ENCODE data around the gene ARMCX1.
A peak's percentile ranks its signal among the peaks of the same experiment; 100 is the strongest.
"Not testable (repeated sequence)": the region's sequence is repeated elsewhere in the genome, so short reads cannot be mapped to it uniquely, and the experiment has no call there.

Gene ARMCX1

GRCh38 chrX:101550362-101550750 is at the start of gene ARMCX1:
Gene ARMCX1, plus strand, starts transcription at chrX:101550547. Its CDS starts 2,384 bp downstream, at chrX:101552931.
- peak; percentile 8 for DNase-seq

- not testable (repeated sequence) for DNase-seq
These were observed 47.4 kb upstream of the ARMCX1 start for GRCh38 chrX:101502929-101503328.

GRCh38 chrX:101507372-101507771 is 43.0 kb upstream of the ARMCX1 start:
- DNase-seq = no peak

DNA sequence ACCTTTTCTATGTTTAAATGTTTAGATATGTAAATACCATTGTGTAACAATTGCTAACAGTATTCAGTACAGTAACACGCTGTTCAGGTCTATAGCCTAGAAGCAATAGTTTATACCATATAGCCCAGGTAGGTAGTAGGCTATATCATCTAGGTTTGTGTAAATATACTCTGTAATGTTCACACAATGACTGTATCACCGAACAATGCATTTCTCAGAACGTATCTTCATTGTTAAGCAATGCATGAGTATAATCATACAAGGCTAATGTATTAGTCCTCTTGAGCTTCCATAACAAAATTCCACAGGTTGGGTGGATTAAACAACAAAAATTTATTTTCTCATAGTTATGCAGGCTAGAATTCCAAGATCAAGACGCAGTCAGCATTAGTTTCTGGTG is 42.4 kb upstream of the ARMCX1 start:
- no peak for DNase-seq

DNA sequence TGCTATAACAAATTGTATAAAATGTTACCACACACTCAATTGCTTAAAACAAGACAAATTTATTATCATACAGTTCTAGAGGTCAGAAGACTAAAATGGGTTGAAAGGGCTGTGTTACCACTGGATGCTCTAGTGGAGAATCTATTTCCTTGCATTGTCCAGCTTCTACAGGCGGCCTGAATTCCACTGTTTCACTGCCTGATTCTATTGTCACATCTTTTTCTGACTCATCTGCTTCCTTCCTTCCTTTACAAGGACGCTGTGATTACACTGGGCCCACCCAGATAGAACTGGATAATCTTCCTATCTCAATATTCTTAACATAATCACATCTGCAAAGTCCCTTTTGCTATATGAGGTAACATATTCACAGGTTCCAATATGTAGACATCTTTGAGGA is 19.4 kb upstream of the ARMCX1 start:
- DNase-seq = no peak

DNA sequence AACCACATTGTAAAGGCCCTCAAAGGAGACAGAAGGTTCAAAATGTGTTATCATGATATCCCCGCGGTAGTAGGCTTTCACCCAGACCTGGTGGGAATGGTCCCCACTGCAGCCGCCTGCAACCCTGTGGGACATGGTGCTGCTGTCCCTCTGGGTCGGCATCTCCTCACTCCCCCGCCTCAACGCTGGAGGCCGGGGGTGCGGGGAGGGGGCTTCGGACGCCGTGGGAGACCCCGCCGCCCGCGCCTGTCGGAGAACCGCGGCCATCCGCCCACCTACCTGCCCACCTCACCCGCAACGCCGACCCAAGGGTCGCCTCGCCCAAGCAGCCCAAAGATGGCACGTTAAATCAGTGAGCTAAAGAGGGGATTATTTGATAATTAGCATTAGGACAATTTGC is 11.2 kb upstream of the ARMCX1 start:
- DNase-seq = no peak

DNA sequence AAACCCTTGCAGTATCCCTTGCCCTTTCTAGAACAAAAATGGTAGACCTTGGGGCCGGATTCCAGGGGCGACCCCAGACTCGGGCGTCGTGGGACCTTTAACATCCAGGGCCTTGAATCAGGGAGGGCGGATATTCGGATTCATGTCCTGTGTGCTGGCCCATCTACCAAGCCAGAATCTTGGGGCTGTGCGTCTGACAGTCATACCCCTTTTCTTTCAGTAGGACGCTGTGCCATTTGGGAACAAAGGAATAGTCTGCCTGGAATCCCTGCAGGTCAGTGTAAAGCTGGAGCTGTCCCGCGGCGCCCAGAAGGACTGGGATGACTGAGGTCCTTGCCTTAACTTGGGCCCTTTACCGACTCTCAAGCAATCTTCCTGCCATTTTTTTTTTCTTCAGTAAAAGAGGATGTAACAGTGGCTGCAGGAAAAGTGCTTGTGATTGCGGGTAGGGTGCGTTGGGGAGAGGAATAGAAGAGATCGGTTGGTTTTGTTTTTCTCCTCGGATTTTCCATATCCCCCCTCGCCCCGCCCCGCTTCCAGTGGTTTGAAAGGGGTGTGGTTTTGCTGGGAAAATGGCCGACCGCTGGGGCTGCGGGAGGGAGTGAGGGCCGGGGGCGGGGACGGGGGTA is 518 bp downstream of the ARMCX1 start:
- no peak for DNase-seq

- no peak for DNase-seq
These were observed 1.0 kb downstream of the ARMCX1 start for GRCh38 chrX:101551380-101551767.

DNA sequence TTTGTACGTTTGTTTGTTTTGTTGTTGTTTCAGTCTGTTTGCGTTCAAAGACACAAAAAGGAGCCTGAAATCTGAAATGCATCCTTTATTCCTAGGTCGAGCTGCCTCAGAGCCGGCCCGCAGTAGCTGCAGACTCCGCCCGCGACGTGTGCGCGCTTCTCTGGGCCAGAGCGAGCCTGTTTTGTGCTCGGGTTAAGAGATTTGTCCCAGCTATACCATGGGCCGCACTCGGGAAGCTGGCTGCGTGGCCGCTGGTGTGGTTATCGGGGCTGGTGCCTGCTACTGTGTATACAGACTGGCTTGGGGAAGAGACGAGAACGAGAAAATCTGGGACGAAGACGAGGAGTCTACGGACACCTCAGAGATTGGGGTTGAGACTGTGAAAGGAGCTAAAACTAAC is 2.4 kb downstream of the ARMCX1 start:
- no peak for DNase-seq

- DNase-seq = no peak
These were observed 14.3 kb downstream of the ARMCX1 start for GRCh38 chrX:101564651-101565050.

- no peak for DNase-seq
These were observed 45.5 kb downstream of the ARMCX1 start for GRCh38 chrX:101595739-101596419.

GRCh38 chrX:101599592-101599991 is 49.2 kb downstream of the ARMCX1 start:
- DNase-seq = not testable (repeated sequence)

DNA sequence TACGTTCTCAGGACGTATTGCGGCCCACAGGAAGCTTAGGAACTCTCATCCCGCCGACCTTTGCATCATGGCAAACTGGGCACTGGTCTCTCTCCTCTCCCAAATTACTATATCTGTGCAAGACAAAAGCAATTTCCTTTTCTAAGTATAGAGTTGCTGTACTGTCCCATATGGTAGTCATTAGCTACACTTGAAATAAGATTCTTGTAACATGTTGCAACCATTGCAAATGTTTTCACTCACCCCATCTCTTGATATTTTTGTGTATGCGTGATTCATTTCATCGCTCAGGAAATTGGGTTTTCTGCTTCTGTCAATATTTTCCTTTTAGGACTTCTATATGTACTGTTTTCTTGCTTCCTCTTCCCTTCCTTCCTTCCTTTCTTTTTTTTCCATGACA is 51.7 kb downstream of the ARMCX1 start:
- no peak for DNase-seq
